Left cardiac atrium (tissue), 4 donors: Measurements from ENCODE around the gene WWC1. TPM values are rescaled to one million over a fixed set of nuclear protein-coding genes. Genes with fewer than 3 reads are reported as not detected.
"Not testable (repeated sequence)": the region's sequence is repeated elsewhere in the genome, so short reads cannot be mapped to it uniquely, and the experiment has no call there.

Experiments
- ATAC-seq, 2 donors: fragments of 200-7000 bp; cut with Tn5 transposase; one replicate each; pipeline ENCODE4 v1.9.1; 2020; ENCODE audit warnings: mild to moderate bottlenecking in 2 of 2, moderate library complexity in 2 of 2
- DNase-seq: peaks from one replicate; pipeline ENCODE4 v3.0.0-alpha.2; 2020
- intact Hi-C, 2 donors: fragments of 100-400 bp; cut with DNase I; formaldehyde crosslinking; loops; one replicate each; pipeline versions ENCODE4 v1.14.1 to v1.15.1; 2022 to 2023
- total RNA-seq, 2 donors: library from RNA; stranded (reverse); fragmentation: NEBNext Ultra II Directional; extraction: Animal tissue kit (Norgen Biotek cat#: 25700); gene quantifications; one replicate each; pipeline ENCODE4 v1.2.1, GENCODE V29; 2021
- donor health status: DM: no; HTN: yes; CAD: no.
- donor health status: DM: no; HTN: yes; CAD: no; lungs with severe emphysema.
- donor health status: DM: yes; HTN: yes; CAD: no.
- donor health status: Dilated cardiomyopathy.

The WWC1 gene
- total RNA-seq, 2 donors from 2014 or later = 3.4 to 6.2 TPM

GRCh38 chr5:168422431-168422830, 131.0 kb downstream of the WWC1 start:
- ATAC-seq (no peak), DNase-seq (no peak)
- intact Hi-C loops = no loop called here

DNA sequence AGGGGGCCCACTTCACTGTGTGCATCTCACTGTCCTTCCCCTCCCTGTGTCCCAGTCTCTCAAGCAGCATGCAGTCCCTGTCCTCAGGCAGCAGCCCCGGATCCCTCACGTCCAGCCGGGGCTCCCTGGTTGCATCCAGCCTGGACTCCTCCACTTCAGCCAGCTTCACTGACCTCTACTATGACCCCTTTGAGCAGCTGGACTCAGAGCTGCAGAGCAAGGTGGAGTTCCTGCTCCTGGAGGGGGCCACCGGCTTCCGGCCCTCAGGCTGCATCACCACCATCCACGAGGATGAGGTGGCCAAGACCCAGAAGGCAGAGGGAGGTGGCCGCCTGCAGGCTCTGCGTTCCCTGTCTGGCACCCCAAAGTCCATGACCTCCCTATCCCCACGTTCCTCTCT, 132.0 kb downstream of the WWC1 start:
- DNase-seq (no peak), ATAC-seq (no peak)
- intact Hi-C loops = no loop called here

DNA sequence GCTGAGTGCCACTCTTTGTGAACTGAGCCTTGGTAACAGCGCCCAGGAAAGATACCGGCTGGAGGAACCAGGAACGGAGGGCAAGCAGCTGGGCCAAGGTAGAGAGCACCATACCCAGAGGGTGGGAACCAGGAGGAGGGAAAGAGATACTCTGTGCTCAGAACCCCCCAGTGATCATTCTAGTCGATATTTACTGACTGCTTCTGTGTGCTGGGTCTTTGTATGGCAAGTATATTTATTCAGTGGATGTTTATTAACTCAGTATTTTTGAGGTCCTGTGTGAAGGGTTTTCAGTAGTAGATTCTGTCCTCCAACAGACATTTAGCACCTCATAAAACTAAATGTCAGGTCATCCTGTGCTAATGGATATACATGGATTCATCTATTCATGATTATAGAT, 132.5 kb downstream of the WWC1 start:
- intact Hi-C loops = no loop called here
- ATAC-seq = no peak
- DNase-seq = no peak

GRCh38 chr5:168424594-168425323, 133.3 kb downstream of the WWC1 start:
- intact Hi-C loops = no loop called here
- ATAC-seq (no peak), DNase-seq (no peak)

DNA sequence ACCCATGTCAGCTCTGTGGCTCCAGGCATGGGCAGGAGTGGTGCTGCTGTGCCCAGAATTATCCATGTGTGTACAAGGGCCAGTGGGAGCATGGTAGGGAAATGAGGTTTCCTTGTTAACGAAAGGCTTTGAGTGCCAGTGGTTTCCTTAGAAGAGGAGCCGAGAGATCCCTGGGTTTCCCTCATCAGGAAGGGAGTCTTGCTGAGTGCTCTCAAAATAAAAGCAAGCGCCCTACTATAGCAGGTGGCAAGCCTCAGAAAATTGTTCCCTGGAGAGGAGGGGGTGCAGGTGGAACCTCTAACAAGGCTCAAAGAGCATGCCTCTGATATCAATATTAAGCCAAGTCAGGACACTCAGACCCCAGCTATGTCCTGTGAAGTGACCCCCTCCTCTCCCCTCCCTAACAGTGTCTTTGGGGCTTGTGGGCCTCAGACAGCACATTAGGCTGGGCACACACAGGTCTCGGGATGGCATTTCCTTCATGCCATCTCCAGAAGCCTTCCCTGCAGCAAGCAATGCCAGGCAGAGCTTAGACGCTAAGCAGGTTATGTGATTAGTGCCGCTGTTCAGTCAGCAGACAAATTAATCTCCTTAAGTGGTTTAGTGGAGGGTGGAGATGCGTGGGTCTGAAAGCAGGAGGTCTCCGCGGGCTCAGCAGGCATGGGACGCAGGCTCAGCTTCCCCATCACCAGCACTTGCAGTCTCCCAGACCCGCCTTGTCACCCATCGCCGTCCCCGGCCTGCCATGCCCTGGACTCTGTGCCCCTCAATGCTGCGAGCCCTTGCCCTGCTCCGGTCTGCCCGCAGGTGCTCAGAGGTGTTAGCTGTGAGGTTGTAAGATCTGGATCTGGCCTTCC, 134.8 kb downstream of the WWC1 start:
- ATAC-seq (no peak), DNase-seq (no peak)
- intact Hi-C loops = no loop called here

- intact Hi-C loops = no loop called here
- ATAC-seq (no peak), DNase-seq (no peak)
These were observed 135.4 kb downstream of the WWC1 start for GRCh38 chr5:168426864-168427172.

DNA sequence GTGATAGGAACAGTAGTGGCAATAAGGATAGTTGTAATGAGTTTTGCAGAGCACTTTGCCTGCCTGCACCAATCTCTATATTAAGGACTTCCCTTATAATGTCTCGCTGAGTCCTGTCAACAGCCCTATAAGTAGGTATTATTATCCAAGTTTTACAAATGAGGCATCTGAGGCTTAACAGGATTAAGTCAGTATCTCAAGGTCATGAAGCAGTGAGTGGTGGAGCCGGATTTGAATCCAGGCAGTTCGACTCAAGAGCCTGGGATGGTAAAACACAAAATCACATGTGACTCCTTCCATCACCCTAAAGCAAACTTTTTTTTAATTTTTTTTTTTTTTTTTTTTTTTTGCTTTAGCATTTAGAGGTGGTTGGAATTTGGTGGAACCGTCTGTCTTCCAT, 135.8 kb downstream of the WWC1 start:
- DNase-seq = no peak
- intact Hi-C loops = no loop called here
- no peak for ATAC-seq

- intact Hi-C loops = no loop called here
- DNase-seq = no peak
- ATAC-seq = no peak
These were observed 137.1 kb downstream of the WWC1 start for GRCh38 chr5:168428552-168428951.

- DNase-seq (no peak), ATAC-seq (no peak)
- intact Hi-C loops = no loop called here
These were observed 138.9 kb downstream of the WWC1 start for GRCh38 chr5:168430296-168430695.

- DNase-seq = no peak
- intact Hi-C loops = no loop called here
- no peak for ATAC-seq
These were observed 141.5 kb downstream of the WWC1 start for GRCh38 chr5:168432903-168433302.

DNA sequence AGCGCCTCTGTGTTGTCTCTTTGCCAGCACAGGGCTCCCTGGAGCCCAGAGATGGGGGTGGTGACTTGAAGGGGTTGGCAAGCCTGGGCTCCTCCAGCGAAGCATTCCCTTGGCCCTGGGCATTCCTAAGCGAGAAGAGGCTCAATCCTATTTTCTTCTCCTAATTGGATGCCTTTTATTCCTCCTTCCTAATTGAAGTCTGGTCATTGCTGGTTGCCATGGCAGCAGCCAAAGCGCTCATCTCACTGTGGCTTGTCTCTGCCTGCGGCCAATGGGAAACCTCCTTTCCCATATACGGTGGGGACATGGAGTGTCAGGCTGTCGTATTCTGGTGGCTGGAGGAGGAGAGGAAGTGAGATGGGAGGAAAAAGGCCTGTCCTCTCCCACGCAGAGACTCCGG, 142.6 kb downstream of the WWC1 start:
- intact Hi-C loops = no loop called here
- ATAC-seq (no peak), DNase-seq (no peak)

- ATAC-seq (peak in 1 of 2 donors; percentile 27), DNase-seq (no peak)
- intact Hi-C loops = no loop called here
These were observed 143.4 kb downstream of the WWC1 start for GRCh38 chr5:168434746-168435321.

- DNase-seq, intact Hi-C loops, ATAC-seq: not testable (repeated sequence)
These were observed 143.9 kb downstream of the WWC1 start for GRCh38 chr5:168435340-168435739.

GRCh38 chr5:168438349-168438748, 146.9 kb downstream of the WWC1 start:
- ATAC-seq (no peak), DNase-seq (no peak)
- intact Hi-C loops = no loop called here

GRCh38 chr5:168443533-168443932, 152.1 kb downstream of the WWC1 start:
- intact Hi-C loops = no loop called here
- DNase-seq = no peak
- no peak for ATAC-seq

DNA sequence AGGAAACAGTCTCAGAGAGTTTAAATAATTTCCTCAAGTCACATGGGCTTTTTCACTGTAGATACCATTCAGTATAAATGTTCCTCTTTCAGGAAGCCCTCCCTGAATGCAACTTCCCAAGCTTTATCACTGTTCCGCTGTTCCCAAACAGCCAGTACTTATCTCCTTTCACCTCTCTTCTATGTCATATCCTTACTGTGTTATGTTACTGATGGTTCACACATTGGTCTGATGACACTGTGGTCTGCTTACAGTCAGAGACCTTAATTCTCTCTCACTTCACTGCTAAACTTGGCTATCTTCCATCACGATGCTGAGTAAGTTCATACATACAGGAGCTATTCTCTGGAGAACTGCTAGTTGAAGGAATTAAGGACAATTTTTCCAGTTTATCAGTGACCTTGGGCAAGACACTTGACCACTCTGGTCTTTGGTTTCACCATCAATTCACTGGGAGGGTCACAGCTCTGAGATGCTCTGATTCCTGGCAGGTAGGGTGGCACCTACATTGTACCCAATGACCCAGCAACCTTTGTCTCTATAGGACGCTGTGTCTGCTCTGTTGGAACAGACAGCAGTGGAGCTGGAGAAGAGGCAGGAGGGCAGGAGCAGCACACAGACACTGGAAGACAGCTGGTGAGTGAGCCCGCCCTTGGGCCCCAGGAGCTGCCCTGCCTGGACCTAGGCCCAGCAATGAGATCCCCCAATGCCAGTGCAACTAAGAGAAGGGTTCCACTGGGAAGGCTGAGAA, 152.7 kb downstream of the WWC1 start:
- no peak for DNase-seq
- intact Hi-C loops = no loop called here
- ATAC-seq = peak; percentile 71 to 88

- intact Hi-C loops = no loop called here
These were observed 155.7 kb downstream of the WWC1 start for GRCh38 chr5:168446983-168447619.

GRCh38 chr5:168447808-168448207, 156.4 kb downstream of the WWC1 start:
- ATAC-seq (peak; percentile 24 to 55), DNase-seq (peak; percentile 24)

More at GRCh38 chr5:168446983-168447619, 155.7 kb downstream of the WWC1 start:
- DNase-seq = no peak
- no peak for ATAC-seq

DNA sequence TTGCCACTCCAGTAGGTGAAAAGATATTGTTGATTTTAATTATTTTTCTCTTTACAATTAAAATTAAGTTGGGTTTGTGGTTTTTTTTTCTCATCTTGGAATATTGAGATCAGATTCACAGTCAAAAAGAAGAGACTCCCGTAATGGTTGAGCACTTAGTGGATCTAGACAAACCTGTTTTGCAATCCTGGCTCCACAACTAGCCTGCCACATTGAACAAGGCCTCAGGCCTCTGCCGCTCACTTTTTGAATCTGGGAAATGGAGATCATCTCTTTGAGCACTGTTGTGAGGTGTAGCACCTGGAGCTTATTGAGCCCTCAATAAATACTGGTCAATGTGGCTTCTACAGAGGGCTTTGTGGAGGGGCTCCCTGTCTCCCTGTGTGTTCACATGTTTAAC, 157.7 kb downstream of the WWC1 start:
- no peak for ATAC-seq
- no peak for DNase-seq
- intact Hi-C loops = no loop called here

More at GRCh38 chr5:168447808-168448207, 156.4 kb downstream of the WWC1 start:
- intact Hi-C loops = no loop called here
